Natural killer cell (primary cell): ENCODE results near the gene POMT2. TPM values are rescaled to one million over a fixed set of nuclear protein-coding genes. Genes with fewer than 3 reads are reported as not detected.

Experiments
- ATAC-seq, 3 donors: fragments of 150-1000 bp in 2 of 3; fragments of 200-7000 bp in 1 of 3; cut with Tn5 transposase; 1 replicate in 1 of 3; 2 replicates in 2 of 3; pipeline ENCODE4 v1.10.0; 2021; ENCODE audit warnings: mild to moderate bottlenecking in 2 of 3, moderate library complexity in 2 of 3
- DNase-seq, 2 donors: peaks; one replicate each; pipeline versions ENCODE4 v3.0.0 to v3.0.0-alpha.2; 2013 to 2021; ENCODE audit warnings: mixed read lengths in 1 of 2
- H3K27ac ChIP-seq: one replicate; pipeline ENCODE4 v1.5.1; 2013; ENCODE audit warnings: mild to moderate bottlenecking, low read length
- H3K27me3 ChIP-seq: one replicate; pipeline ENCODE4 v1.6.1; 2013; ENCODE audit warnings: low read length; ENCODE audit not compliant: control insufficient read depth, insufficient read depth
- H3K36me3 ChIP-seq: one replicate; pipeline ENCODE4 v1.6.1; 2013; ENCODE audit warnings: low read length; ENCODE audit not compliant: control insufficient read depth, insufficient read depth
- H3K4me1 ChIP-seq: one replicate; pipeline ENCODE4 v1.6.1; 2013; ENCODE audit warnings: low read length; ENCODE audit not compliant: control insufficient read depth, insufficient read depth
- H3K4me3 ChIP-seq: one replicate; pipeline ENCODE4 v1.5.1; 2013; ENCODE audit warnings: low read length
- H3K9me3 ChIP-seq: one replicate; pipeline ENCODE4 v1.6.1; 2013; ENCODE audit warnings: low read length; ENCODE audit not compliant: control insufficient read depth, insufficient read depth
- H3K27ac Mint-ChIP-seq, 2 donors: one replicate each; pipeline ENCODE4 v1.8.0; 2022; ENCODE audit warnings: mild to moderate bottlenecking in 2 of 2, mixed read lengths in 2 of 2, moderate library complexity in 1 of 2
- H3K27me3 Mint-ChIP-seq, 2 donors: one replicate each; pipeline ENCODE4 v1.8.0; 2022; ENCODE audit warnings: low read depth in 2 of 2, mixed read lengths in 2 of 2
- H3K36me3 Mint-ChIP-seq: one replicate; pipeline ENCODE4 v1.8.0; 2022; ENCODE audit warnings: mixed read lengths
- H3K4me1 Mint-ChIP-seq, 2 donors: one replicate each; pipeline ENCODE4 v1.8.0; 2022; ENCODE audit warnings: mixed read lengths in 2 of 2
- H3K4me3 Mint-ChIP-seq: one replicate; pipeline ENCODE4 v1.8.0; 2022; ENCODE audit warnings: mild to moderate bottlenecking, moderate library complexity, mixed read lengths
- H3K9me3 Mint-ChIP-seq, 2 donors: one replicate each; pipeline ENCODE4 v1.8.0; 2022; ENCODE audit warnings: mixed read lengths in 2 of 2
- WGBS: methylation state at CpG from one replicate; pipeline ENCODE4 v1.1.7; 2013; ENCODE audit warnings: missing lambda C conversion rate; ENCODE audit not compliant: insufficient coverage; 5-methylcytosine and 5-hydroxymethylcytosine counted together
- intact Hi-C: fragments of 100-400 bp; cut with micrococcal nuclease; formaldehyde crosslinking; loops from one replicate; pipeline ENCODE4 v1.14.2; 2022
- total RNA-seq, 4 donors: library from RNA; stranded (reverse); fragments of 120-200 nt in 1 of 4; gene quantifications; one replicate each; pipeline versions ENCODE4 v1.2.3 to v1.2.4, GENCODE V29; 2013 to 2022
- TF ChIP-seq, protein P1 (sequence below): fragments of 200-600 bp; IDR thresholded peaks from one replicate; pipeline ENCODE4 v1.8.0; 2022; ENCODE audit warnings: antibody characterized with exemption

Gene POMT2
- total RNA-seq, 3 donors from 2014 or later (not counting 1 experiment from before 2014, with no cell fraction given): 6.7 to 10.9 (median 8.6) TPM

DNA sequence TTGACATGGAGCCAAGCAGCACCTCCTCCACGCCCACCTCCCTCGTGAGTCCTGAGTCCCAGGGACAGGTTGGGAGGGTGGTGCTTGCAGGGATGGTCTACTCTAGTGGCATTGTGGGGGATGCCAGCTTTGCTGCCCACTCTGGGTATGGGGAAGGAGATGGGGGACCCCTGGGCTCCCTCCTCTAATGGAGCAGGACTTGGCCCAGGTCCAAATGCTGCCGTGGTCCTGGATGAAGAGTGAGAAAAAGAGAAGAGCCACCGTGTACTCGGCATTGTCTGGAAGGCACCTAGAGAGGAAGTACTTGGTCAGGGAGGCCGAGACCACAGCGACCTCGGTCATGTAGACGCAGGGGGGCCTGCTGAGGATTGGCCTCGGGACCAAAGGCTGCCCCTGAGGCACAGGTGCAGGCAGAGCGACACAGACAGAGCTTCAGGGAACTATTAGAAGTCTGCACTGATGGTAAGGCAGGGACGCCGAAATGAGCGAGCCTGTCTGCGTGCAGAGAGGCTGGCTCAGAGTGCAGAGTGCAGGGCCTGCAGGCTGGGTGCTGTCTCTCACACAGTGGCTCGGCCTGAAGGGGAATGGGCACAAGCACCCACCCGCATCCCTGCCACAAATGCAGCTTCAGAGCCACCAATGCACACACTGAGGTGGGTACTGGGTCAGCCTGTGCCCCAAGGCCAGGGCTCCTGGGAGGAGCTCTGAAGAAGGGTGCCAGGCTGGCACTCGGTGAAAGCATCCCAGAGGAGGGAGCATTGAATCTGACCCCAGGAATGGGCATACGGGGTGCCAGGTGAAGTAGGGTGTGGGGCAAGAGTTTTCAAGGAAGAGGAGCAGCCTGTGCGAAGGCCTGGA is 67.1 kb downstream of the POMT2 start:
- Histone ChIP-seq H3K27me3 (no peaks in the 10 kb centered on the region), H3K36me3 (no peaks in the 10 kb centered on the region), H3K27ac (no peak overlapping the region), H3K9me3 (no peaks in the 10 kb centered on the region), H3K4me1 (no peaks in the 10 kb centered on the region), H3K4me3 (no peak overlapping the region)
- TF ChIP-seq, protein P1, sequence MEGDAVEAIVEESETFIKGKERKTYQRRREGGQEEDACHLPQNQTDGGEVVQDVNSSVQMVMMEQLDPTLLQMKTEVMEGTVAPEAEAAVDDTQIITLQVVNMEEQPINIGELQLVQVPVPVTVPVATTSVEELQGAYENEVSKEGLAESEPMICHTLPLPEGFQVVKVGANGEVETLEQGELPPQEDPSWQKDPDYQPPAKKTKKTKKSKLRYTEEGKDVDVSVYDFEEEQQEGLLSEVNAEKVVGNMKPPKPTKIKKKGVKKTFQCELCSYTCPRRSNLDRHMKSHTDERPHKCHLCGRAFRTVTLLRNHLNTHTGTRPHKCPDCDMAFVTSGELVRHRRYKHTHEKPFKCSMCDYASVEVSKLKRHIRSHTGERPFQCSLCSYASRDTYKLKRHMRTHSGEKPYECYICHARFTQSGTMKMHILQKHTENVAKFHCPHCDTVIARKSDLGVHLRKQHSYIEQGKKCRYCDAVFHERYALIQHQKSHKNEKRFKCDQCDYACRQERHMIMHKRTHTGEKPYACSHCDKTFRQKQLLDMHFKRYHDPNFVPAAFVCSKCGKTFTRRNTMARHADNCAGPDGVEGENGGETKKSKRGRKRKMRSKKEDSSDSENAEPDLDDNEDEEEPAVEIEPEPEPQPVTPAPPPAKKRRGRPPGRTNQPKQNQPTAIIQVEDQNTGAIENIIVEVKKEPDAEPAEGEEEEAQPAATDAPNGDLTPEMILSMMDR: no peak
- DNase-seq: no peak
- no peaks in the 10 kb centered on the region for H3K36me3 Mint-ChIP-seq
- no peak overlapping the region for H3K4me3 Mint-ChIP-seq
- peaks cover 0 to 3% of the 10 kb centered on the region in 2 donors for H3K27me3 Mint-ChIP-seq
- no peak for ATAC-seq
- WGBS: 48% methylated on average over 20 of the region's 20 CpGs
- no peaks in the 10 kb centered on the region for H3K9me3 Mint-ChIP-seq
- intact Hi-C loops: no loop called here
- no peaks in the 10 kb centered on the region for H3K4me1 Mint-ChIP-seq
- no peak overlapping the region for H3K27ac Mint-ChIP-seq

DNA sequence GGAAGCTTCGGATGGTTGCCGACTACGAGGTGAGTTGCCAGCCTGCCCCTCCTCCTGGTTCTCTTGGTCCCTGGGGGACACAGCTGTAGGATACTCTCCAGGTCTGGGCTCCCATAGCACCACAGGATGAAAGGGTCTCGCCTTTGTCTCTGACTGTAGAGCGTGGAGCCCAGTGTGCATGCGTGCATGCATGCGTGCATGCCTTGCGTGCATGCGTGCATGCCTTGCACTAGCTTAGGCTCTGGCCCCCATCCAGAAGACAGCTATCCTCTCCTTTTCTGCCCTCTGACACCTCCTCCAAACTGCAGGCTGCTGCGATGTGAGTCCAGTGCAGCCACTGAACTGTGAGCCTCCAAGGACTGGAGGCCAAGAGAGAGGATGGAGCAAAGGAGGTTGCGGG is 68.8 kb downstream of the POMT2 start:
- ATAC-seq (no peak), DNase-seq (no peak)
- Histone ChIP-seq H3K27ac (no peak overlapping the region), H3K9me3 (no peaks in the 10 kb centered on the region), H3K4me3 (no peak overlapping the region), H3K4me1 (no peaks in the 10 kb centered on the region), H3K27me3 (no peaks in the 10 kb centered on the region), H3K36me3 (no peaks in the 10 kb centered on the region)
- H3K9me3 Mint-ChIP-seq: no peaks in the 10 kb centered on the region
- H3K27ac Mint-ChIP-seq: no peak overlapping the region
- WGBS: 95% methylated on average over 11 of the region's 11 CpGs
- H3K4me3 Mint-ChIP-seq: no peak overlapping the region
- H3K27me3 Mint-ChIP-seq: peaks cover 0 to 6% of the 10 kb centered on the region in 2 donors
- intact Hi-C loops: no loop called here
- H3K4me1 Mint-ChIP-seq: no peaks in the 10 kb centered on the region
- no peaks in the 10 kb centered on the region for H3K36me3 Mint-ChIP-seq
- TF ChIP-seq, protein P1: no peak

DNA sequence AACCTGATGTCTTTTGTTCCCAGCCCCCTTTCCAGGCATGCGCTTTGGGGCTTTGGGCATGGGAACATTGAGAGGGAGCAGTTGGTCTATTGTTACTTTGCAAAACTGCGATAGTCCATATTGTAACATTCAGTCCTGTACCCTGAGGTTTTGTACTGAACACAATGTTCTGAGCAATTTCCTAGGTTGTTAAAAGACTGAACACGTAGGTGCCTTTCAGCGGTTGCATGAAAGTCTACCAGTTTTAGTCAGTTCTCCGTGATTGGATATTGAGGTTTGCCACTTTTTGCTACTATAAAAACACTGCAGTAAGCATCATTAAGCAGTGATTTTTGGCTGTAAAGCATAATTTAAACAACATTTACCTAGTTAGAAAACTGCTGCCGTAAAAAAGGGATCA is 69.8 kb downstream of the POMT2 start:
- no peaks in the 10 kb centered on the region for H3K9me3 ChIP-seq
- ATAC-seq (no peak), DNase-seq (no peak)
- Mint-ChIP-seq H3K9me3 (no peaks in the 10 kb centered on the region), H3K27me3 (peaks cover 0 to 9% of the 10 kb centered on the region in 2 donors), H3K36me3 (no peaks in the 10 kb centered on the region), H3K27ac (no peak overlapping the region), H3K4me3 (no peak overlapping the region), H3K4me1 (no peaks in the 10 kb centered on the region)
- H3K27ac ChIP-seq: no peak overlapping the region
- intact Hi-C loops: no loop called here
- H3K4me3 ChIP-seq: no peak overlapping the region
- H3K4me1 ChIP-seq: no peaks in the 10 kb centered on the region
- H3K36me3 ChIP-seq: no peaks in the 10 kb centered on the region
- TF ChIP-seq, protein P1: no peak
- H3K27me3 ChIP-seq: no peaks in the 10 kb centered on the region
- WGBS: 92% methylated on average over 6 of the region's 6 CpGs
